Suppressor macrophage (primary cell): ENCODE results near the gene METTL21C.

Experiments used
- DNase-seq, 4 experiments: peaks; one replicate each; pipeline ENCODE4 v3.0.0-alpha.2; 2020 to 2022

The METTL21C gene

GRCh38 chr13:102697264-102697663 is 2.4 kb upstream of the METTL21C start:
- DNase-seq: no peak

- DNase-seq: no peak
Observed at GRCh38 chr13:102696465-102696864, 1.6 kb upstream of the METTL21C start.

GRCh38 chr13:102693776-102694175 is 1.1 kb downstream of the METTL21C start:
- no peak for DNase-seq

- DNase-seq: no peak
Observed at GRCh38 chr13:102693250-102693649, 1.6 kb downstream of the METTL21C start.

GRCh38 chr13:102692491-102692826 is 2.4 kb downstream of the METTL21C start:
- no peak for DNase-seq

GRCh38 chr13:102690883-102691282 is 4.0 kb downstream of the METTL21C start:
- DNase-seq: no peak

GRCh38 chr13:102688306-102688973 is 6.4 kb downstream of the METTL21C start:
- DNase-seq: no peak

GRCh38 chr13:102687520-102687919 is 7.3 kb downstream of the METTL21C start:
- DNase-seq: no peak

- no peak for DNase-seq
Observed at GRCh38 chr13:102686024-102686423, 8.8 kb downstream of the METTL21C start.

- no peak for DNase-seq
Observed at GRCh38 chr13:102683637-102684036, 11.2 kb downstream of the METTL21C start.

GRCh38 chr13:102682727-102683126 is 12.1 kb downstream of the METTL21C start:
- peak in 2 of 4 experiments; percentile 16 to 25 for DNase-seq

GRCh38 chr13:102682211-102682610 is 12.6 kb downstream of the METTL21C start:
- DNase-seq: no peak

- peak; percentile 20 to 66 (median 48) for DNase-seq
Observed at GRCh38 chr13:102680842-102681740, 13.8 kb downstream of the METTL21C start.

GRCh38 chr13:102680133-102680717 is 14.6 kb downstream of the METTL21C start:
- DNase-seq: peak in 1 of 4 experiments; percentile 10

- DNase-seq: no peak
Observed at GRCh38 chr13:102679449-102680132, 15.3 kb downstream of the METTL21C start.

- DNase-seq: no peak
Observed at GRCh38 chr13:102678339-102679107, 16.3 kb downstream of the METTL21C start.

- no peak for DNase-seq
Observed at GRCh38 chr13:102677122-102677521, 17.7 kb downstream of the METTL21C start.

- DNase-seq: no peak
Observed at GRCh38 chr13:102675115-102675514, 19.7 kb downstream of the METTL21C start.

- DNase-seq: no peak
Observed at GRCh38 chr13:102670130-102670529, 24.7 kb downstream of the METTL21C start.

GRCh38 chr13:102667911-102668310 is 26.9 kb downstream of the METTL21C start:
- no peak for DNase-seq

GRCh38 chr13:102667023-102667422 is 27.8 kb downstream of the METTL21C start:
- no peak for DNase-seq

GRCh38 chr13:102659168-102659713 is 35.6 kb downstream of the METTL21C start:
- DNase-seq: no peak
